ENCODE data around the gene MAP7D2.

The MAP7D2 gene

GRCh38 chrX:20060961-20061748 is 55.6 kb downstream of the MAP7D2 start:
- POLR2A ChIA-PET, result interaction anchor here (0.6 kb wide), 1 partner anchor 141 kb away, joined by 3 read pairs; no protein-coding TSS in a partner anchor
- Histone ChIP-seq H3K36me3 (ENCODE audit: control insufficient read depth in 4 of 4, insufficient read depth in 4 of 4, low read length in 3 of 4) (no peaks in the 10 kb centered on the region), H3K4me3 (ENCODE audit: control insufficient read depth in 1 of 7, extremely low read depth in 1 of 7, insufficient read depth in 4 of 7, low read depth in 2 of 7, low read length in 6 of 7) (no peak overlapping the region), H3K27me3 (replicated peaks in 2 of 5; ENCODE audit: control insufficient read depth in 4 of 5, insufficient read depth in 5 of 5, low read length in 4 of 5) (peaks cover 0 to 14% (median 0%) of the 10 kb centered on the region in 5 experiments), H3K27ac (ENCODE audit: insufficient read depth in 1 of 2, low read depth in 1 of 2, low read length in 2 of 2, poor library complexity in 1 of 2, severe bottlenecking in 2 of 2) (no peak overlapping the region), H3K9me3 (ENCODE audit: control extremely low read depth in 1 of 5, control insufficient read depth in 4 of 5, insufficient read depth in 2 of 5, low read depth in 1 of 5, low read length in 4 of 5) (no peaks in the 10 kb centered on the region), H3K4me1 (ENCODE audit: control extremely low read depth in 1 of 4, control insufficient read depth in 4 of 4, insufficient read depth in 4 of 4, low read length in 3 of 4) (peaks cover 6 to 30% (median 21%) of the 10 kb centered on the region in 4 experiments)
- peak; percentile 74 to 97 (median 95) for DNase-seq
- WGBS (ENCODE audit: insufficient coverage), result 33% methylated on average over 2 of the region's 5 CpGs
- CTCF ChIA-PET, result interaction anchor here (0.8 to 1.6 kb wide), 9 partner anchors 9 to 315 kb away, joined by 3 to 7 read pairs (median 5); partner anchors contain the start of gene BCLAF3

GRCh38 chrX:20059467-20060128 is 57.1 kb downstream of the MAP7D2 start:
- H3K27ac ChIP-seq (ENCODE audit: insufficient read depth in 1 of 2, low read depth in 1 of 2, low read length in 2 of 2, poor library complexity in 1 of 2, severe bottlenecking in 2 of 2), result no peak overlapping the region
- no peaks in the 10 kb centered on the region for H3K36me3 ChIP-seq (ENCODE audit: control insufficient read depth in 4 of 4, insufficient read depth in 4 of 4, low read length in 3 of 4)
- CTCF ChIA-PET, result no interaction called here
- H3K27me3 ChIP-seq (replicated peaks in 2 of 5; ENCODE audit: control insufficient read depth in 4 of 5, insufficient read depth in 5 of 5, low read length in 4 of 5), result peaks cover 0 to 17% (median 0%) of the 10 kb centered on the region in 5 experiments
- WGBS (ENCODE audit: insufficient coverage), result 76% methylated on average over 3 of the region's 5 CpGs
- no peaks in the 10 kb centered on the region for H3K9me3 ChIP-seq (ENCODE audit: control extremely low read depth in 1 of 5, control insufficient read depth in 4 of 5, insufficient read depth in 2 of 5, low read depth in 1 of 5, low read length in 4 of 5)
- H3K4me1 ChIP-seq (ENCODE audit: control extremely low read depth in 1 of 4, control insufficient read depth in 4 of 4, insufficient read depth in 4 of 4, low read length in 3 of 4), result peaks cover 6 to 30% (median 21%) of the 10 kb centered on the region in 4 experiments
- peak in 1 of 3 donors; percentile 22 for DNase-seq
- POLR2A ChIA-PET, result no interaction called here
- no peak overlapping the region for H3K4me3 ChIP-seq (ENCODE audit: control insufficient read depth in 1 of 7, extremely low read depth in 1 of 7, insufficient read depth in 4 of 7, low read depth in 2 of 7, low read length in 6 of 7)

DNA sequence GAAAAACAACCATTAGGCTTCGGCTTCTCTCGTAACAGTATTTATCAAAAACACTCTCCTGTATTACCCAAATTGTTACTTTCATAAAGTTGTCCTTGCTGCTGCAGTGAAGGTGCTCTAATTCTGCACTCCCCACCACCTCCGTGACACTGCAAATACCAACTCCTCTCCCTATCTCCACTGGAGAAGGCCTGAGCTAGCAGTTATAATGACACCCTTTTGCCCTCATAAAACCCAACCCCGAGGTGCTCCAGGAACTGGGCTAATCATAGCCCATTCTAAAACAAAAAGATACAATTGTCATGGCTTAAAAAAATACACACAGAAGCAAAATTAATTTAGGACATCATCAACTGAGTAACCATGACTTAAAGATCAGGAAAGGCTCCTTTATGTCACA is 59.2 kb downstream of the MAP7D2 start:
- no peak overlapping the region for H3K27ac ChIP-seq (ENCODE audit: insufficient read depth in 1 of 2, low read depth in 1 of 2, low read length in 2 of 2, poor library complexity in 1 of 2, severe bottlenecking in 2 of 2)
- DNase-seq, result no peak
- H3K4me1 ChIP-seq (ENCODE audit: control extremely low read depth in 1 of 4, control insufficient read depth in 4 of 4, insufficient read depth in 4 of 4, low read length in 3 of 4), result peaks cover 6 to 24% (median 20%) of the 10 kb centered on the region in 4 experiments
- ChIA-PET POLR2A (no interaction called here), CTCF (interaction anchor here (1.5 kb wide), 1 partner anchor 10 kb away, joined by 3 read pairs; no protein-coding TSS in a partner anchor)
- H3K9me3 ChIP-seq (ENCODE audit: control extremely low read depth in 1 of 5, control insufficient read depth in 4 of 5, insufficient read depth in 2 of 5, low read depth in 1 of 5, low read length in 4 of 5), result no peaks in the 10 kb centered on the region
- no peak overlapping the region for H3K4me3 ChIP-seq (ENCODE audit: control insufficient read depth in 1 of 7, extremely low read depth in 1 of 7, insufficient read depth in 4 of 7, low read depth in 2 of 7, low read length in 6 of 7)
- WGBS (ENCODE audit: insufficient coverage), result 80% methylated on average over 1 of the region's 4 CpGs
- H3K36me3 ChIP-seq (ENCODE audit: control insufficient read depth in 4 of 4, insufficient read depth in 4 of 4, low read length in 3 of 4), result no peaks in the 10 kb centered on the region
- H3K27me3 ChIP-seq (replicated peaks in 2 of 5; ENCODE audit: control insufficient read depth in 4 of 5, insufficient read depth in 5 of 5, low read length in 4 of 5), result peaks cover 0 to 17% (median 0%) of the 10 kb centered on the region in 5 experiments

GRCh38 chrX:20056704-20057103 is 60.0 kb downstream of the MAP7D2 start:
- POLR2A ChIA-PET, result no interaction called here
- H3K9me3 ChIP-seq (ENCODE audit: control extremely low read depth in 1 of 5, control insufficient read depth in 4 of 5, insufficient read depth in 2 of 5, low read depth in 1 of 5, low read length in 4 of 5), result no peaks in the 10 kb centered on the region
- 80% methylated on average over 10 of the region's 11 CpGs for WGBS (ENCODE audit: insufficient coverage)
- H3K36me3 ChIP-seq (ENCODE audit: control insufficient read depth in 4 of 4, insufficient read depth in 4 of 4, low read length in 3 of 4), result no peaks in the 10 kb centered on the region
- no peak overlapping the region for H3K27ac ChIP-seq (ENCODE audit: insufficient read depth in 1 of 2, low read depth in 1 of 2, low read length in 2 of 2, poor library complexity in 1 of 2, severe bottlenecking in 2 of 2)
- DNase-seq, result no peak
- H3K4me1 ChIP-seq (ENCODE audit: control extremely low read depth in 1 of 4, control insufficient read depth in 4 of 4, insufficient read depth in 4 of 4, low read length in 3 of 4), result peaks cover 0 to 19% (median 14%) of the 10 kb centered on the region in 4 experiments
- CTCF ChIA-PET, result interaction anchor here (1.5 kb wide), 1 partner anchor 11 kb away, joined by 3 read pairs; no protein-coding TSS in a partner anchor
- peaks cover 0 to 17% (median 0%) of the 10 kb centered on the region in 5 experiments for H3K27me3 ChIP-seq (replicated peaks in 2 of 5; ENCODE audit: control insufficient read depth in 4 of 5, insufficient read depth in 5 of 5, low read length in 4 of 5)
- no peak overlapping the region for H3K4me3 ChIP-seq (ENCODE audit: control insufficient read depth in 1 of 7, extremely low read depth in 1 of 7, insufficient read depth in 4 of 7, low read depth in 2 of 7, low read length in 6 of 7)

DNA sequence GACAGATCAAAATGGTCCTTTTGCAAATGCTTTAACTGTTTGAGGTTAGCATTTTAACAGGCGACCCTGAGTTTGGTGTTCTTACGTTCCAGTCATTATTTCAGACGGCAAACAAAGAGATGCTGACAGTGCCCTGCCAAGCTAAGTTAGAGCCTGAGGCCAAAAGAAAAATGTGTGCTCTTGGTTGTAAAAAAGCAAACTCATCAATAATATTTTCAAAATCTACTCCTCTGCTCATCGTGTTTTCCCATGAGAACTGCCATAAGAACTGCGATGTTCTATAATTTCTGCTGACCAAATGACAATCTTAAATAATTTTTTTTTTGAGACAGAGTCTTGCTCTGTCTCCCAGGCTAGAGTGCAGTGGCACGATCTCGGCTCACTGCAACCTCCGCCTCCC is 63.2 kb downstream of the MAP7D2 start:
- H3K4me1 ChIP-seq (ENCODE audit: control extremely low read depth in 1 of 4, control insufficient read depth in 4 of 4, insufficient read depth in 4 of 4, low read length in 3 of 4), result no peaks in the 10 kb centered on the region
- H3K27me3 ChIP-seq (replicated peaks in 2 of 5; ENCODE audit: control insufficient read depth in 4 of 5, insufficient read depth in 5 of 5, low read length in 4 of 5), result peaks cover 0 to 23% (median 0%) of the 10 kb centered on the region in 5 experiments
- WGBS (ENCODE audit: insufficient coverage), result 97% methylated on average over 4 of the region's 8 CpGs
- H3K9me3 ChIP-seq (ENCODE audit: control extremely low read depth in 1 of 5, control insufficient read depth in 4 of 5, insufficient read depth in 2 of 5, low read depth in 1 of 5, low read length in 4 of 5), result no peaks in the 10 kb centered on the region
- DNase-seq, result no peak
- no peak overlapping the region for H3K4me3 ChIP-seq (ENCODE audit: control insufficient read depth in 1 of 7, extremely low read depth in 1 of 7, insufficient read depth in 4 of 7, low read depth in 2 of 7, low read length in 6 of 7)
- POLR2A ChIA-PET, result no interaction called here
- H3K36me3 ChIP-seq (ENCODE audit: control insufficient read depth in 4 of 4, insufficient read depth in 4 of 4, low read length in 3 of 4), result no peaks in the 10 kb centered on the region
- no peak overlapping the region for H3K27ac ChIP-seq (ENCODE audit: insufficient read depth in 1 of 2, low read depth in 1 of 2, low read length in 2 of 2, poor library complexity in 1 of 2, severe bottlenecking in 2 of 2)
- CTCF ChIA-PET, result no interaction called here

GRCh38 chrX:20046864-20047263 is 69.8 kb downstream of the MAP7D2 start:
- Histone ChIP-seq H3K27me3 (replicated peaks in 2 of 5; ENCODE audit: control insufficient read depth in 4 of 5, insufficient read depth in 5 of 5, low read length in 4 of 5) (peaks cover 0 to 18% (median 0%) of the 10 kb centered on the region in 5 experiments), H3K4me3 (ENCODE audit: control insufficient read depth in 1 of 7, extremely low read depth in 1 of 7, insufficient read depth in 4 of 7, low read depth in 2 of 7, low read length in 6 of 7) (no peak overlapping the region), H3K9me3 (ENCODE audit: control extremely low read depth in 1 of 5, control insufficient read depth in 4 of 5, insufficient read depth in 2 of 5, low read depth in 1 of 5, low read length in 4 of 5) (no peaks in the 10 kb centered on the region), H3K4me1 (ENCODE audit: control extremely low read depth in 1 of 4, control insufficient read depth in 4 of 4, insufficient read depth in 4 of 4, low read length in 3 of 4) (no peaks in the 10 kb centered on the region), H3K36me3 (ENCODE audit: control insufficient read depth in 4 of 4, insufficient read depth in 4 of 4, low read length in 3 of 4) (no peaks in the 10 kb centered on the region), H3K27ac (ENCODE audit: insufficient read depth in 1 of 2, low read depth in 1 of 2, low read length in 2 of 2, poor library complexity in 1 of 2, severe bottlenecking in 2 of 2) (no peak overlapping the region)
- no peak for DNase-seq
- ChIA-PET CTCF (interaction anchor here (0.8 kb wide), 1 partner anchor 39 kb away, joined by 3 read pairs; no protein-coding TSS in a partner anchor), POLR2A (no interaction called here)
- WGBS (ENCODE audit: insufficient coverage), result 81% methylated on average over 4 of the region's 4 CpGs

DNA sequence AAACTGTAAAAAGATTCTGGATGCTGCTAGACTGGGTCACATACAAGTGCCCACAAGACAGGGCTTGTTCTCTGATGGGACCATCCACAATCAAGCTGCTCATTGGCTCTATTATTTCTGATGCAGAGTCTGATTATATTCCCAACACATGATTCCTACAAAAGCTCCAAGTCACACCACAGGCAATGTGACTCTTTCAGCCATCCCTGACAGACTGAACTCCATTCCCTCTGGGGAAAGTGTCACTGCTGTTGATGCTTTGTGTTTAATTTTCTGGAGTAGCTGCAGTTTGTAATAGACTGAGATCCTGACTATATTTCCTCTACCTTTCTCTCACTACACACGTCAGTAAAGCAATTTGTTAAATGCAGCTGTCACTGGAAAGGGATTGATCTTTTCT is 70.5 kb downstream of the MAP7D2 start:
- WGBS (ENCODE audit: insufficient coverage), result 60% methylated on average over 1 of the region's 1 CpG
- no peaks in the 10 kb centered on the region for H3K4me1 ChIP-seq (ENCODE audit: control extremely low read depth in 1 of 4, control insufficient read depth in 4 of 4, insufficient read depth in 4 of 4, low read length in 3 of 4)
- POLR2A ChIA-PET, result no interaction called here
- H3K9me3 ChIP-seq (ENCODE audit: control extremely low read depth in 1 of 5, control insufficient read depth in 4 of 5, insufficient read depth in 2 of 5, low read depth in 1 of 5, low read length in 4 of 5), result no peaks in the 10 kb centered on the region
- H3K27ac ChIP-seq (ENCODE audit: insufficient read depth in 1 of 2, low read depth in 1 of 2, low read length in 2 of 2, poor library complexity in 1 of 2, severe bottlenecking in 2 of 2), result no peak overlapping the region
- CTCF ChIA-PET, result interaction anchor here (0.8 to 1.0 kb wide), 2 partner anchors 22 to 38 kb away, joined by 3 read pairs; no protein-coding TSS in a partner anchor
- H3K4me3 ChIP-seq (ENCODE audit: control insufficient read depth in 1 of 7, extremely low read depth in 1 of 7, insufficient read depth in 4 of 7, low read depth in 2 of 7, low read length in 6 of 7), result no peak overlapping the region
- peaks cover 0 to 21% (median 0%) of the 10 kb centered on the region in 5 experiments for H3K27me3 ChIP-seq (replicated peaks in 2 of 5; ENCODE audit: control insufficient read depth in 4 of 5, insufficient read depth in 5 of 5, low read length in 4 of 5)
- DNase-seq, result no peak
- H3K36me3 ChIP-seq (ENCODE audit: control insufficient read depth in 4 of 4, insufficient read depth in 4 of 4, low read length in 3 of 4), result no peaks in the 10 kb centered on the region
